Heart left ventricle (tissue), 16 donors: Measurements from ENCODE around the gene PIK3C2G. TPM values are rescaled to one million over a fixed set of nuclear protein-coding genes. Genes with fewer than 3 reads are reported as not detected.
"Not testable (repeated sequence)": the region's sequence is repeated elsewhere in the genome, so short reads cannot be mapped to it uniquely, and the experiment has no call there.

Experiments used
- ATAC-seq, 4 donors: fragments of 200-7000 bp; cut with Tn5 transposase; one replicate each; pipeline ENCODE4 v1.9.1; 2020 to 2022; ENCODE audit warnings: moderate library complexity in 4 of 4, mild to moderate bottlenecking in 3 of 4, moderate number of reproducible peaks in 1 of 4
- DNase-seq, 5 donors: peaks; one replicate each; pipeline ENCODE4 v3.0.0-alpha.2; 2020
- H3K27ac ChIP-seq, 12 donors: fragments of 200-600 bp; sonication (generic) in 4 of 12; one replicate each; pipeline versions ENCODE4 v1.5.0 to v1.8.0; 2016 to 2022; ENCODE audit warnings: mild to moderate bottlenecking in 2 of 12
- H3K27me3 ChIP-seq, 9 donors: fragments of 200-600 bp; sonication (generic) in 2 of 9; one replicate each; pipeline versions ENCODE4 v1.5.1 to v1.8.0; 2016 to 2022; ENCODE audit warnings: mild to moderate bottlenecking in 3 of 9
- H3K36me3 ChIP-seq, 9 donors: fragments of 200-600 bp; sonication (generic) in 2 of 9; one replicate each; pipeline versions ENCODE4 v1.5.0 to v1.8.0; 2018 to 2022; ENCODE audit warnings: mild to moderate bottlenecking in 2 of 9
- H3K4me1 ChIP-seq, 12 donors: fragments of 200-600 bp; sonication (generic) in 4 of 12; one replicate each; pipeline versions ENCODE4 v1.5.0 to v1.8.0; 2016 to 2022; ENCODE audit warnings: mild to moderate bottlenecking in 3 of 12
- H3K4me3 ChIP-seq, 12 donors: fragments of 200-600 bp; sonication (generic) in 4 of 12; one replicate each; pipeline versions ENCODE4 v1.5.0 to v1.8.0; 2017 to 2022; ENCODE audit warnings: mild to moderate bottlenecking in 9 of 12, moderate library complexity in 4 of 12
- H3K9me3 ChIP-seq, 12 donors: fragments of 200-600 bp; sonication (generic) in 4 of 12; one replicate each; pipeline versions ENCODE4 v1.5.0 to v1.8.0; 2016 to 2022; ENCODE audit warnings: mild to moderate bottlenecking in 1 of 12
- CTCF ChIP-seq, 12 donors: fragments of 200-600 bp; sonication (generic) in 4 of 12; IDR thresholded peaks; one replicate each; pipeline versions ENCODE4 v1.5.0 to v1.8.0; 2018 to 2022; ENCODE audit warnings: antibody characterized with exemption in 12 of 12, mild to moderate bottlenecking in 5 of 12
- POLR2A ChIP-seq, 2 donors: fragments of 450-650 bp; IDR thresholded peaks; one replicate each; pipeline ENCODE4 v1.6.1; 2017; ENCODE audit warnings: antibody characterized with exemption in 2 of 2, mild to moderate bottlenecking in 2 of 2, moderate library complexity in 2 of 2
- WGBS, 4 donors: extraction: QIAGEN DNeasy Blood & Tissue Kit in 2 of 4; methylation state at CpG; one replicate each; pipeline versions ENCODE4 v1.1.5 to v1.1.7; 2013 to 2018; 5-methylcytosine and 5-hydroxymethylcytosine counted together
- intact Hi-C, 10 donors: fragments of 100-400 bp; cut with DNase I; formaldehyde crosslinking; loops; one replicate each; pipeline versions ENCODE4 v1.11.1 to v1.14.2; 2022
- polyA plus RNA-seq, 2 donors: library from polyadenylated mRNA; stranded (reverse); fragments of 200-250 nt; gene quantifications; one replicate each; pipeline ENCODE4 v1.2.3, GENCODE V29; 2013
- total RNA-seq, 9 donors: library from RNA; depleted of rRNA in 2 of 9; stranded (reverse); fragments of >200 nt in 2 of 9; fragmentation: NEBNext Ultra II Directional in 3 of 9; extraction: Animal tissue kit (Norgen Biotek cat#: 25700) in 3 of 9; gene quantifications; one replicate each; pipeline versions ENCODE4 v1.1.0 to v1.2.4, GENCODE V29; 2016 to 2023
- donor health status: ischemic (EF 13 %, LVEDD 7.1; RV severe dilation, severe dysfunction).
- donor health status: healthy with polysubstance abuse.
- donor health status: DM: no; HTN: yes; CAD: no.
- donor health status: DM: no; HTN: no; CAD: no.
- donor health status: ischemic (EF 25% LVEDD 6.9; RV normal size, moderate dysfunction).
- donor health status: ischemic (EF 25% LVEDD 5.7; RV mildly dilated, moderate dysfunction).
- donor health status: healthy.
- donor health status: DM: yes; HTN: yes; CAD: no.
- donor health status: ischemic (EF 35%, LVEDD 5.7; RV mildly dilated, moderate dysfunction).
- donor health status: nonischemic (EF 11% LVEDD 7.7; RV severe dilation, severe dysfunction).
- donor health status: DM: yes; HTN: yes; CAD: no.
- donor health status: PGD.
- donor health status: ischemic (EF 29% LVEDD 5.4; RV normal size, mild dysfunction).
- donor health status: nonischemic (EF 23%, LVEDD 6.1; RV moderate dilation, normal function).

PIK3C2G gene
- total and polyA plus RNA-seq, 11 donors: not detected

- Histone ChIP-seq H3K27ac (no peak overlapping the region), H3K4me3 (no peak overlapping the region), H3K4me1 (no peaks in the 10 kb centered on the region), H3K36me3 (no peaks in the 10 kb centered on the region), H3K9me3 (no peaks in the 10 kb centered on the region), H3K27me3 (no peaks in the 10 kb centered on the region)
- ATAC-seq: no peak
- intact Hi-C loops: no loop called here
- no peak for TF ChIP-seq POLR2A (IDR thresholded peaks at IDR 0.05)
- TF ChIP-seq CTCF (IDR thresholded peaks at IDR 0.05): no peak
- no peak for DNase-seq
- WGBS, 4 donors: 64 to 72% (median 68%) methylated on average over 2 of the region's 2 CpGs
Observed at GRCh38 chr12:18486036-18486435, 224.7 kb downstream of the PIK3C2G start.

GRCh38 chr12:18487509-18487908 lies 226.2 kb downstream of the PIK3C2G start:
- no peaks in the 10 kb centered on the region for H3K9me3 ChIP-seq
- H3K27ac ChIP-seq: no peak overlapping the region
- intact Hi-C loops: no loop called here
- no peaks in the 10 kb centered on the region for H3K36me3 ChIP-seq
- whole genome bisulfite sequencing, 4 donors: 65 to 76% (median 72%) methylated on average over 3 of the region's 3 CpGs
- no peaks in the 10 kb centered on the region for H3K27me3 ChIP-seq
- H3K4me3 ChIP-seq: no peak overlapping the region
- TF ChIP-seq CTCF (IDR thresholded peaks at IDR 0.05): no peak
- no peak for TF ChIP-seq POLR2A (IDR thresholded peaks at IDR 0.05)
- H3K4me1 ChIP-seq: no peaks in the 10 kb centered on the region
- DNase-seq: no peak
- no peak for ATAC-seq

- H3K9me3 ChIP-seq: no peaks in the 10 kb centered on the region
- no peak for ATAC-seq
- TF ChIP-seq CTCF (IDR thresholded peaks at IDR 0.05) (no peak), POLR2A (IDR thresholded peaks at IDR 0.05) (no peak)
- whole genome bisulfite sequencing, 4 donors: 84 to 88% (median 87%) methylated on average over 2 of the region's 2 CpGs
- intact Hi-C loops: no loop called here
- H3K27me3 ChIP-seq: no peaks in the 10 kb centered on the region
- no peak for DNase-seq
- no peaks in the 10 kb centered on the region for H3K36me3 ChIP-seq
- H3K4me1 ChIP-seq: peaks cover 0 to 5% (median 0%) of the 10 kb centered on the region in 12 donors
- no peak overlapping the region for H3K4me3 ChIP-seq
- H3K27ac ChIP-seq: no peak overlapping the region
Observed at GRCh38 chr12:18492372-18493025, 231.2 kb downstream of the PIK3C2G start.

GRCh38 chr12:18496156-18496555 lies 234.8 kb downstream of the PIK3C2G start:
- no peak overlapping the region for H3K4me3 ChIP-seq
- no peaks in the 10 kb centered on the region for H3K36me3 ChIP-seq
- no peaks in the 10 kb centered on the region for H3K27me3 ChIP-seq
- no peak for TF ChIP-seq POLR2A (IDR thresholded peaks at IDR 0.05)
- TF ChIP-seq CTCF (IDR thresholded peaks at IDR 0.05): no peak
- DNase-seq: no peak
- no peak for ATAC-seq
- intact Hi-C loops: no loop called here
- H3K9me3 ChIP-seq: no peaks in the 10 kb centered on the region
- H3K4me1 ChIP-seq: peaks cover 0 to 5% (median 0%) of the 10 kb centered on the region in 12 donors
- no peak overlapping the region for H3K27ac ChIP-seq
- 88 to 96% (median 94%) methylated on average over 2 of the region's 2 CpGs for WGBS, 4 donors

GRCh38 chr12:18500160-18500574 lies 238.8 kb downstream of the PIK3C2G start:
- DNase-seq: peak in 1 of 5 donors; percentile 21
- H3K4me3 ChIP-seq, ATAC-seq, H3K4me1 ChIP-seq, H3K36me3 ChIP-seq, H3K27ac ChIP-seq, H3K27me3 ChIP-seq, H3K9me3 ChIP-seq, intact Hi-C loops: not testable (repeated sequence)
- WGBS, 4 donors: 92 to 100% (median 97%) methylated on average over 1 to 35 of the region's 35 CpGs

- ATAC-seq, DNase-seq, H3K36me3 ChIP-seq, H3K4me1 ChIP-seq, intact Hi-C loops, H3K4me3 ChIP-seq, H3K9me3 ChIP-seq, H3K27ac ChIP-seq, H3K27me3 ChIP-seq: not testable (repeated sequence)
- 95 to 97% (median 96%) methylated on average over 21 of the region's 21 CpGs for WGBS, 4 donors
Observed at GRCh38 chr12:18500736-18501135, 239.4 kb downstream of the PIK3C2G start.
